22Rv1 (cell line): ENCODE measurements around the gene ANXA4.

Experiments
- ZFX ChIP-seq: fragments of 450-650 bp; IDR thresholded peaks from 2 replicates; pipeline ENCODE4 v1.6.1; 2017; ENCODE audit warnings: antibody characterized with exemption, borderline replicate concordance
- TF ChIP-seq, protein P1 (sequence below): fragments of 450-650 bp; IDR thresholded peaks from 2 replicates; pipeline ENCODE4 v1.5.1; 2017; ENCODE audit warnings: mild to moderate bottlenecking

DNA sequence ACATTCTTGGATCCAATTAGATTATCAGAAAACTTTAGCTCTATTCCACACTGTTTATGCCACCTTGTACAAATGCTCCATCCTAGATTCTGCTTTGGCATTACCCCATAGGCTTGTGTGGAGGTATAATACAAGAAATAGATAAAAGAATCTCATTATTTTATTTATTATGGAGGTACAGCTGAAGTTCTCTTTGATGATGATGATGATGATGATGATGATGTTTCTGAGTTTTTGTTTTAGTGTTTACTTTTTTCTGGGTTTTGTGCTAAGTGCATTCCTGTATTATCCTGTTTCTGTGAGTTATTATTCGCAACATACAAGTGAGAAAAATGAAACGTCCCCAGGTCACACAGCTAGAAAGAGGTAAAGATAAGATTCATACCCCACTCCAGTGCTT, 43.4 kb downstream of the ANXA4 start:
- TF ChIP-seq, protein P1, sequence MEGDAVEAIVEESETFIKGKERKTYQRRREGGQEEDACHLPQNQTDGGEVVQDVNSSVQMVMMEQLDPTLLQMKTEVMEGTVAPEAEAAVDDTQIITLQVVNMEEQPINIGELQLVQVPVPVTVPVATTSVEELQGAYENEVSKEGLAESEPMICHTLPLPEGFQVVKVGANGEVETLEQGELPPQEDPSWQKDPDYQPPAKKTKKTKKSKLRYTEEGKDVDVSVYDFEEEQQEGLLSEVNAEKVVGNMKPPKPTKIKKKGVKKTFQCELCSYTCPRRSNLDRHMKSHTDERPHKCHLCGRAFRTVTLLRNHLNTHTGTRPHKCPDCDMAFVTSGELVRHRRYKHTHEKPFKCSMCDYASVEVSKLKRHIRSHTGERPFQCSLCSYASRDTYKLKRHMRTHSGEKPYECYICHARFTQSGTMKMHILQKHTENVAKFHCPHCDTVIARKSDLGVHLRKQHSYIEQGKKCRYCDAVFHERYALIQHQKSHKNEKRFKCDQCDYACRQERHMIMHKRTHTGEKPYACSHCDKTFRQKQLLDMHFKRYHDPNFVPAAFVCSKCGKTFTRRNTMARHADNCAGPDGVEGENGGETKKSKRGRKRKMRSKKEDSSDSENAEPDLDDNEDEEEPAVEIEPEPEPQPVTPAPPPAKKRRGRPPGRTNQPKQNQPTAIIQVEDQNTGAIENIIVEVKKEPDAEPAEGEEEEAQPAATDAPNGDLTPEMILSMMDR = no peak
- TF ChIP-seq ZFX = no peak
